ENCODE results near the gene MVP. TPM values are rescaled to one million over a fixed set of nuclear protein-coding genes. Genes with fewer than 3 reads are reported as not detected.
"Not testable (repeated sequence)": the region's sequence is repeated elsewhere in the genome, so short reads cannot be mapped to it uniquely, and the experiment has no call there.

Gene MVP
- total and polyA plus RNA-seq, 7 experiments from 2014 or later = 118 to 221 (median 150) TPM

DNA sequence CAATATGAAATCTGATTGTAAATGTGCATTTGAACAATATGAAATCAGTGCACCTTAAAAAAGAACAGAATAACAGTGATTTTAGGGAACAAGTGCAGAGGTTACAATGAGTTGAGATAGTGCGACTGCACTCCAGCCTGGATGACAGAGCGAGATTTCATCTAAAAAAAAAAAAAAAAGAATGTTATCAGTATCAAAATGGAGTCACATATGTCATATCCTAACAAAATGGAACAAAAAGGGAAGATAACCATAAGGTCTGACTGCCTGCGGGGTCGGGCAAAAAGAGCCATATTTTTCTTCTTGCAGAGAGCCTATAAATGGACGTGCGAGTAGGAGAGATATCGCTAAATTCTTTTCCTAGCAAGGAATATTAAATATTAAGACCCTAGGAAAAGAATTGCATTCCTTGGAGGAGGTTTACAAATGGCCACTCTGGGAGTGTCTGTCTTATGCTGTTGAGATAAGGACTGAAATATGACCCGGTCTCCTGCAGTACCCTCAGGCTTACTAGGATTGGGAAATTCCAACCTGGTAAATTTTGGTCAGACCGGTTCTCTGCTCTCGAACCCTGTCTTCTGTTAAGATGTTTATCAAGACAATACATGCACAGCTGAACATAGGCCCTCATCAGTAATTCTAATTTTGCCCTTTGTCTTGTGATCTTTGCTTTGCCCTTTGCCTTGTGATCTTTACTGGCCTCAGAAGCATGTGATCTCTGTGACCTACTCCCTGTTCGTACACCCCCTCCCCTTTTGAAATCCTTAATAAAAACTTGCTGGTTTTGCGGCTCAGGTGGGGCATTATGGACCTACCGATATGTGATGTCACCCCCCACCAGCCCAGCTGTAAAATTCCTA is 36.9 kb upstream of the MVP start:
- H3K36me3 ChIP-seq (ENCODE audit: control insufficient read depth in 2 of 3, insufficient read depth in 3 of 3, low read length in 3 of 3); ATAC-seq; H3K9me3 Mint-ChIP-seq; H3K9me3 ChIP-seq (ENCODE audit: control insufficient read depth in 2 of 3, low read length in 3 of 3); H3K4me3 ChIP-seq (ENCODE audit: low read length); H3K4me1 ChIP-seq (ENCODE audit: control insufficient read depth in 2 of 2, insufficient read depth in 2 of 2, low read length in 2 of 2); intact Hi-C loops (cut with micrococcal nuclease); H3K36me3 Mint-ChIP-seq; H3K4me3 Mint-ChIP-seq; H3K27me3 ChIP-seq (ENCODE audit: control insufficient read depth in 2 of 2, insufficient read depth in 2 of 2, low read length in 2 of 2); DNase-seq; H3K27ac ChIP-seq (ENCODE audit: low read depth, low read length): not testable (repeated sequence)
- Mint-ChIP-seq H3K27me3 (peaks cover 0 to 15% (median 0%) of the 10 kb centered on the region in 5 donors), H3K4me1 (peaks cover 17 to 36% (median 22%) of the 10 kb centered on the region in 7 donors), H3K27ac (peak overlapping the region in 8 of 9 donors; percentile 0 to 78 (median 58))
- POLR2A ChIA-PET = interaction anchor here (1.7 to 4.3 kb wide), 2 partner anchors 33 to 39 kb away, joined by 4 to 40 read pairs; partner anchors contain the start of genes C16orf54 and PAGR1
- CTCF ChIA-PET = interaction anchor here (1.2 kb wide), 1 partner anchor 83 kb away, joined by 3 read pairs; no protein-coding TSS in a partner anchor

DNA sequence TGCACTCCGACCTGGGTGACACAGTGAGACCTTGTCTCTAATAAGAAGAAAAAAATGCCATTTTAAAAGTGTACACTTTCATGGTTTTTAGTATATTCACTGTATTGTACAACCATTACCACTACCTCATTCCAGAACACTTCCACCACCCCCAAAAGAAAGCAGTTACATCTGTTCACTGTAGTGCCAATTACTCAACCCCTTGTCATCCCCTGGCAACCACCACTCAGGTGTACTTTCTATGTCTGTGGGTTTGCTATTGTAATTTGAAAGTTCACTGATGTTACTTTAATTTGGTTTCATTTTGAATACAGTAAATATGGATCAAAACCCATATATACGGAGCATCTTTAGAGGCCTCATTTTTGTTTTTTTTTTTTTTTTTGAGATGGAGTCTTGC is 36.1 kb upstream of the MVP start:
- peak overlapping the region in 8 of 9 donors; percentile 33 to 95 (median 70) for H3K27ac Mint-ChIP-seq
- Histone ChIP-seq H3K27me3 (ENCODE audit: control insufficient read depth in 2 of 2, insufficient read depth in 2 of 2, low read length in 2 of 2) (no peaks in the 10 kb centered on the region), H3K4me3 (ENCODE audit: low read length) (no peak overlapping the region), H3K4me1 (ENCODE audit: control insufficient read depth in 2 of 2, insufficient read depth in 2 of 2, low read length in 2 of 2) (peaks cover 8 to 9% of the 10 kb centered on the region in 2 donors), H3K9me3 (ENCODE audit: control insufficient read depth in 2 of 3, low read length in 3 of 3) (no peaks in the 10 kb centered on the region), H3K36me3 (ENCODE audit: control insufficient read depth in 2 of 3, insufficient read depth in 3 of 3, low read length in 3 of 3) (no peaks in the 10 kb centered on the region), H3K27ac (ENCODE audit: low read depth, low read length) (peak overlapping the region; percentile 44)
- H3K4me1 Mint-ChIP-seq = peaks cover 12 to 40% (median 26%) of the 10 kb centered on the region in 7 donors
- intact Hi-C loops (cut with micrococcal nuclease) = no loop called here
- CTCF ChIA-PET = interaction anchor here (1.0 to 3.4 kb wide), 8 partner anchors 16 to 85 kb away, joined by 3 to 22 read pairs (median 6); no protein-coding TSS in a partner anchor
- POLR2A ChIA-PET = interaction anchor here (0.6 to 4.3 kb wide), 13 partner anchors 19 to 83 kb away, joined by 3 to 40 read pairs (median 5); partner anchors contain the start of genes C16orf54 and PAGR1
- H3K4me3 Mint-ChIP-seq = peak overlapping the region in 4 of 10 donors; percentile 4 to 41 (median 17)
- peaks cover 0 to 4% (median 0%) of the 10 kb centered on the region in 11 donors for H3K9me3 Mint-ChIP-seq
- no peaks in the 10 kb centered on the region for H3K36me3 Mint-ChIP-seq
- ATAC-seq (peak; percentile 65), DNase-seq (peak in 6 of 9 donors; percentile 27 to 56 (median 46))
- H3K27me3 Mint-ChIP-seq = peaks cover 0 to 9% (median 0%) of the 10 kb centered on the region in 5 donors

DNA sequence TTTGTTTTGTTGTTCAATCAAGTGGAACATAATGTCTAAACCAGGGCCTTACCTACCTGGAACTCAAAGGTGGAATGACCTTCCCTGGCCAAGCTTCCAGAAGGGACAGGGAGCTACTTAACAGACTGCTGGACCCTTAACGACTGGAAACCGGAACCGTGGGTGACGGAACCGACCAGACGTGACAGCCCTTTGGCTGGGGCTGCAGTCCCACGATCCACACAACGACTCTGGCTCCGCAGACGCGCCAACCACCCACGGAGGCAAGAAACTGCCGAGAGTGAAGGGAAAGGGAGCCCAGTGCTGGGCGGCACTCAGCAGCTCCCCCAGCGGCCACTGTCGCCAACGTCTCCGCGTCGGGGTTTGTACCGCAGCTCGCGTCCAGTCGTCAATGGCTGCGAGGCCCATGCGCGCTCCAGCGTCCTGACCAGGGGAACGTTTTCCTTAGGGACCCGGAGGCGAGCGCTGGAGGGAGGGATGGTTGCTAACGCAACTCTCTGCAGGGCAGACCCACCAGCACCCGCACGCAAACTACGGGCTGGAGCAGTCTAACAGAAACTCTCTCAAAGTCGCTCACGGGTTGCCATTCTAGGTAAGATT is 35.3 kb upstream of the MVP start:
- DNase-seq (peak; percentile 59 to 77 (median 68)), ATAC-seq (peak; percentile 95)
- Mint-ChIP-seq H3K27me3 (peaks cover 0 to under 1% (median 0%) of the 10 kb centered on the region in 5 donors), H3K4me1 (peaks cover 12 to 44% (median 28%) of the 10 kb centered on the region in 7 donors), H3K9me3 (peaks cover 0 to 4% (median 0%) of the 10 kb centered on the region in 11 donors), H3K27ac (peak overlapping the region; percentile 58 to 95 (median 80)), H3K4me3 (peak overlapping the region; percentile 56 to 80 (median 72)), H3K36me3 (no peaks in the 10 kb centered on the region)
- intact Hi-C loops (cut with micrococcal nuclease) = loop anchor here in 1 of 2 donors (1.0 kb wide), 2 partner anchors 39 to 85 kb away; no protein-coding TSS in a partner anchor
- Histone ChIP-seq H3K36me3 (ENCODE audit: control insufficient read depth in 2 of 3, insufficient read depth in 3 of 3, low read length in 3 of 3) (no peaks in the 10 kb centered on the region), H3K9me3 (ENCODE audit: control insufficient read depth in 2 of 3, low read length in 3 of 3) (no peaks in the 10 kb centered on the region), H3K27ac (ENCODE audit: low read depth, low read length) (peak overlapping the region; percentile 44), H3K27me3 (ENCODE audit: control insufficient read depth in 2 of 2, insufficient read depth in 2 of 2, low read length in 2 of 2) (no peaks in the 10 kb centered on the region), H3K4me3 (ENCODE audit: low read length) (peak overlapping the region; percentile 36), H3K4me1 (ENCODE audit: control insufficient read depth in 2 of 2, insufficient read depth in 2 of 2, low read length in 2 of 2) (peaks cover 12 to 15% of the 10 kb centered on the region in 2 donors)
- ChIA-PET POLR2A (interaction anchor here (0.6 to 4.3 kb wide), 18 partner anchors 19 to 84 kb away, joined by 3 to 40 read pairs (median 4); partner anchors contain the start of genes C16orf54 and MAZ), CTCF (interaction anchor here (0.6 to 3.4 kb wide), 15 partner anchors 17 to 270 kb away, joined by 3 to 22 read pairs (median 4); partner anchors contain the start of genes C16orf54 and PAGR1)

DNA sequence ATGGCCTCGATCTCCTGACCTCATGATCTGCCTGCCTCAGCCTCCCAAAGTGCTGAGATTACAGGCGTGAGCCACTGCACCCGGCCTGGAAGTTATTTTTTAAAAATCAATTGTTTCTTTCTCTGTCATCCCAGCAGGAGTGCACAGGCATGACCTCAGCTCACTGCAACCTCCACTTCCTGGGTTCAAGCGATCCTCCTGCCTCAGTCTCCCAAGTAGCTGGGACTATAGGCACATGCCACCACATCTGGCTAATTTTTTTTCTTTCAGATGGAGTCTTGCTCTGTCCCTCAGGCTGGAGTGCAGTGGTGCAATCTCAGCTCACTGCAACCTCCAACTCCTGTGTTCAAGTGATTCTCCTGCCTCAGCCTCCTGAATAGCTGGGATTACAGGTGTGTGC is 33.1 kb upstream of the MVP start:
- DNase-seq; H3K27ac Mint-ChIP-seq; H3K9me3 ChIP-seq (ENCODE audit: control insufficient read depth in 2 of 3, low read length in 3 of 3); H3K27me3 ChIP-seq (ENCODE audit: control insufficient read depth in 2 of 2, insufficient read depth in 2 of 2, low read length in 2 of 2); intact Hi-C loops (cut with micrococcal nuclease); H3K36me3 Mint-ChIP-seq; H3K36me3 ChIP-seq (ENCODE audit: control insufficient read depth in 2 of 3, insufficient read depth in 3 of 3, low read length in 3 of 3); H3K27me3 Mint-ChIP-seq; H3K9me3 Mint-ChIP-seq; H3K27ac ChIP-seq (ENCODE audit: low read depth, low read length); H3K4me3 Mint-ChIP-seq; ATAC-seq; H3K4me3 ChIP-seq (ENCODE audit: low read length): not testable (repeated sequence)
- ChIA-PET POLR2A (interaction anchor here (1.1 to 4.3 kb wide), 5 partner anchors 14 to 86 kb away, joined by 3 to 40 read pairs (median 21); partner anchors contain the start of gene C16orf54), CTCF (interaction anchor here (0.7 to 3.4 kb wide), 3 partner anchors 21 to 85 kb away, joined by 3 to 22 read pairs (median 3); no protein-coding TSS in a partner anchor)
- H3K4me1 ChIP-seq (ENCODE audit: control insufficient read depth in 2 of 2, insufficient read depth in 2 of 2, low read length in 2 of 2) = peaks cover 19 to 23% of the 10 kb centered on the region in 2 donors
- H3K4me1 Mint-ChIP-seq = peaks cover 12 to 55% (median 44%) of the 10 kb centered on the region in 7 donors

- Mint-ChIP-seq H3K4me1 (peaks cover 29 to 61% (median 52%) of the 10 kb centered on the region in 7 donors), H3K36me3 (peaks cover 0 to 16% (median 4%) of the 10 kb centered on the region in 5 donors), H3K27me3 (peaks cover 0 to 2% (median 0%) of the 10 kb centered on the region in 5 donors), H3K9me3 (peaks cover 0 to 4% (median 0%) of the 10 kb centered on the region in 11 donors), H3K27ac (peak overlapping the region; percentile 93 to 99 (median 99)), H3K4me3 (peak overlapping the region; percentile 92 to 100 (median 98))
- ChIA-PET POLR2A (interaction anchor here (0.6 to 8.8 kb wide), 31 partner anchors 9 to 395 kb away, joined by 3 to 158 read pairs (median 7); partner anchors contain the start of genes ALDOA, C16orf54, MAZ and MVP), CTCF (interaction anchor here (0.6 to 4.2 kb wide), 20 partner anchors 14 to 860 kb away, joined by 3 to 40 read pairs (median 4); partner anchors contain the start of genes C16orf54 and PAGR1)
- Histone ChIP-seq H3K4me3 (ENCODE audit: low read length) (peak overlapping the region; percentile 64), H3K36me3 (ENCODE audit: control insufficient read depth in 2 of 3, insufficient read depth in 3 of 3, low read length in 3 of 3) (peaks cover 0 to 4% (median 0%) of the 10 kb centered on the region in 3 experiments), H3K27me3 (ENCODE audit: control insufficient read depth in 2 of 2, insufficient read depth in 2 of 2, low read length in 2 of 2) (no peaks in the 10 kb centered on the region), H3K27ac (ENCODE audit: low read depth, low read length) (peak overlapping the region; percentile 78), H3K4me1 (ENCODE audit: control insufficient read depth in 2 of 2, insufficient read depth in 2 of 2, low read length in 2 of 2) (peaks cover 23 to 31% of the 10 kb centered on the region in 2 donors), H3K9me3 (ENCODE audit: control insufficient read depth in 2 of 3, low read length in 3 of 3) (no peaks in the 10 kb centered on the region)
- DNase-seq = no peak
- intact Hi-C loops (cut with micrococcal nuclease) = loop anchor here (1.0 to 2.0 kb wide), 15 partner anchors 16 to 207 kb away; partner anchors contain the start of genes CDIPT (in 2 of the 2), PAGR1 (in 2 of the 2), INO80E (in 1 of the 2) and MVP (in 1 of the 2)
- ATAC-seq = no peak
Observed at GRCh38 chr16:29789775-29790182, 30.5 kb upstream of the MVP start.

Measured in naive thymus-derived CD4-positive, alpha-beta T cell (primary cell).